Measurements from ENCODE around the gene CEP89.

Gene CEP89

GRCh38 chr19:32909257-32909656, 62.5 kb downstream of the CEP89 start:
- TF ChIP-seq USF1 (IDR thresholded peaks at IDR 0.05) (no peak), TCF12 (IDR thresholded peaks at IDR 0.05; ENCODE audit: low read depth) (no peak), YY1 (IDR thresholded peaks at IDR 0.05; ENCODE audit: low read depth) (no peak), CEBPB (IDR thresholded peaks at IDR 0.05) (no peak), ZBTB7A (IDR thresholded peaks at IDR 0.05; ENCODE audit: low read depth) (no peak), CREB1 (IDR thresholded peaks at IDR 0.05; ENCODE audit: low read depth) (no peak), FOXM1 (IDR thresholded peaks at IDR 0.05; ENCODE audit: borderline replicate concordance, low read depth) (no peak), RAD21 (IDR thresholded peaks at IDR 0.05; ENCODE audit: low read depth) (no peak), EGR1 (IDR thresholded peaks at IDR 0.05) (no peak), NFIC (IDR thresholded peaks at IDR 0.05) (no peak)

GRCh38 chr19:32908641-32909190, 63.0 kb downstream of the CEP89 start:
- TF ChIP-seq EP300 (IDR thresholded peaks at IDR 0.05; ENCODE audit: borderline replicate concordance) = no peak
- TF ChIP-seq RAD21 (IDR thresholded peaks at IDR 0.05; ENCODE audit: low read depth) = no peak

GRCh38 chr19:32902448-32902847, 69.3 kb downstream of the CEP89 start:
- TF ChIP-seq FOXM1 (IDR thresholded peaks at IDR 0.05; ENCODE audit: borderline replicate concordance, low read depth) (no peak), REST (IDR thresholded peaks at IDR 0.05; ENCODE audit: low read depth) (no peak)

GRCh38 chr19:32901504-32902161, 70.1 kb downstream of the CEP89 start:
- TF ChIP-seq FOXM1 (IDR thresholded peaks at IDR 0.05; ENCODE audit: borderline replicate concordance, low read depth) (no peak), TAF1 (IDR thresholded peaks at IDR 0.05; ENCODE audit: low read depth) (no peak), ZBTB7A (IDR thresholded peaks at IDR 0.05; ENCODE audit: low read depth) (no peak), USF1 (IDR thresholded peaks at IDR 0.05) (no peak), REST (IDR thresholded peaks at IDR 0.05; ENCODE audit: low read depth) (no peak), RAD21 (IDR thresholded peaks at IDR 0.05; ENCODE audit: low read depth) (no peak), EGR1 (IDR thresholded peaks at IDR 0.05) (no peak), TCF12 (IDR thresholded peaks at IDR 0.05; ENCODE audit: low read depth) (no peak), TEAD4 (IDR thresholded peaks at IDR 0.05) (no peak), YY1 (IDR thresholded peaks at IDR 0.05; ENCODE audit: low read depth) (no peak), NFIC (IDR thresholded peaks at IDR 0.05) (no peak), EP300 (IDR thresholded peaks at IDR 0.05; ENCODE audit: borderline replicate concordance) (no peak), CREB1 (IDR thresholded peaks at IDR 0.05; ENCODE audit: low read depth) (no peak), MAX (IDR thresholded peaks at IDR 0.05) (no peak), CEBPB (IDR thresholded peaks at IDR 0.05) (no peak)

GRCh38 chr19:32896516-32897214, 75.1 kb downstream of the CEP89 start:
- TF ChIP-seq TAF1 (IDR thresholded peaks at IDR 0.05; ENCODE audit: low read depth) (no peak), EP300 (IDR thresholded peaks at IDR 0.05; ENCODE audit: borderline replicate concordance) (no peak), NFIC (IDR thresholded peaks at IDR 0.05) (no peak), RAD21 (IDR thresholded peaks at IDR 0.05; ENCODE audit: low read depth) (no peak), CEBPB (IDR thresholded peaks at IDR 0.05) (no peak), USF1 (IDR thresholded peaks at IDR 0.05) (no peak), TEAD4 (IDR thresholded peaks at IDR 0.05) (no peak), ZBTB7A (IDR thresholded peaks at IDR 0.05; ENCODE audit: low read depth) (no peak), CREB1 (IDR thresholded peaks at IDR 0.05; ENCODE audit: low read depth) (no peak), TCF12 (IDR thresholded peaks at IDR 0.05; ENCODE audit: low read depth) (no peak), EGR1 (IDR thresholded peaks at IDR 0.05) (no peak), FOXM1 (IDR thresholded peaks at IDR 0.05; ENCODE audit: borderline replicate concordance, low read depth) (no peak), REST (IDR thresholded peaks at IDR 0.05; ENCODE audit: low read depth) (no peak), YY1 (IDR thresholded peaks at IDR 0.05; ENCODE audit: low read depth) (no peak), MAX (IDR thresholded peaks at IDR 0.05) (no peak)
